Endothelial cell of umbilical vein (primary cell): ENCODE data around the gene KRT82.

Source experiments
- CTCF ChIP-seq, 2 donors: IDR thresholded peaks; 1 replicate in 1 of 2; 2 replicates in 1 of 2; pipeline ENCODE4 v1.5.1; 2011; ENCODE audit warnings: low read length in 2 of 2, mild to moderate bottlenecking in 2 of 2, moderate library complexity in 2 of 2, control low read depth in 1 of 2, inconsistent platforms in 1 of 2, low read depth in 1 of 2; ENCODE audit not compliant: insufficient read depth in 1 of 2; ENCODE audit errors: extremely low read depth in 1 of 2
- FOS ChIP-seq: IDR thresholded peaks from 2 replicates; pipeline ENCODE4 v1.6.1; 2011; ENCODE audit warnings: mild to moderate bottlenecking, low read length, moderate library complexity, borderline replicate concordance; ENCODE audit not compliant: insufficient read depth
- MYC ChIP-seq: IDR thresholded peaks from one replicate; pipeline ENCODE4 v1.6.1; 2011; ENCODE audit warnings: mild to moderate bottlenecking, low read depth, low read length
- POLR2A ChIP-seq: IDR thresholded peaks from 2 replicates; pipeline ENCODE4 v1.6.1; 2012; ENCODE audit warnings: low read depth, mild to moderate bottlenecking, control low read depth, low read length

GRCh38 chr12:52387859-52388258, 18.3 kb downstream of the KRT82 start:
- TF ChIP-seq CTCF (IDR thresholded peaks at IDR 0.05; ENCODE audit: extremely low read depth in 1 of 2, insufficient read depth in 1 of 2, low read depth in 1 of 2, low read length in 2 of 2) (no peak), FOS (no peak), MYC (no peak), POLR2A (no peak)
